Ramos (cell line): ENCODE data around the gene UBE2E1.
"Not testable (repeated sequence)": the region's sequence is repeated elsewhere in the genome, so short reads cannot be mapped to it uniquely, and the experiment has no call there.

Experiments used
- in situ Hi-C: fragments of 300-500 bp; cut with MboI; formaldehyde crosslinking; loops from one replicate; pipeline ENCODE4 v1.14.3; 2022; ENCODE audit warnings: low sequenced_read_pairs; ENCODE audit not compliant: unreplicated experiment

The UBE2E1 gene

DNA sequence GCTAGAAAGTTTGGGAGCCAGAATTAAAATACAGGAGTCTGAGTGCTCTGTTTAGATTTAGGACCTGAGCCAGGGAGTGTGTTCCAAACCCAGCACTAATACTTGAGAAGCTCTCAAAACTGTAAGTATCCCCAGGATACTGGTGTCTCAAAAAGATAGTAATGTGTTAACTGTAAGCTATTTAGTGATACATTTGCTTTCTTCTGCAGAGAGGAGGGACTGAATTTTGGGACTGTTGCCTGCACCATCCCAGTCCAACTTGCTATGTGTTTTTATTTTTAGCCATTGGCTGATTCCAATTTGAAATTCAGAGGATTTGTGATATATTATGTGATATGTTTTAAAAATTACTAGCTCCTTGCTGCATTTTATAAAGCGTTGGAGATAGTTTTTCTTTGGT lies 31.5 kb downstream of the UBE2E1 start:
- in situ Hi-C loops, result no loop called here

DNA sequence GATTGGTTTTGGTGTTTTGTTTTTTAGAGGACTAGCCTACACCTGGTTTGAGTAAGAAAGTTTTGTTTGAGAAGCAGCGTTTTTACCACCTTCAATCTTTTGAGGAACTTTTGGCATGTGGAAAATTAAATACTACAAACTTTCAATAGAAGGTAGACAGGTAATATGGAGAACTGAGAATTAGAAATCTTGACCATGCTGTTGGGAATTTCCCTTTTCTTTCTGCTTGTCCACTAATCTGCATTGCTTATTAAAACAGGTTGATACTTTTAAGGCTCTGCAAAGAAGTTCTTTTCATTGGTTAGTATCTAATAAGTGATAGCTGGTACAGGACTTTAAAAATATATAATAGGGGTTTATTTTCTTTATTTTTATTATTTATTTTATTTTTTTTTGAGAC lies 31.9 kb downstream of the UBE2E1 start:
- in situ Hi-C loops, result no loop called here

GRCh38 chr3:23840521-23840920 lies 34.8 kb downstream of the UBE2E1 start:
- in situ Hi-C loops, result no loop called here

DNA sequence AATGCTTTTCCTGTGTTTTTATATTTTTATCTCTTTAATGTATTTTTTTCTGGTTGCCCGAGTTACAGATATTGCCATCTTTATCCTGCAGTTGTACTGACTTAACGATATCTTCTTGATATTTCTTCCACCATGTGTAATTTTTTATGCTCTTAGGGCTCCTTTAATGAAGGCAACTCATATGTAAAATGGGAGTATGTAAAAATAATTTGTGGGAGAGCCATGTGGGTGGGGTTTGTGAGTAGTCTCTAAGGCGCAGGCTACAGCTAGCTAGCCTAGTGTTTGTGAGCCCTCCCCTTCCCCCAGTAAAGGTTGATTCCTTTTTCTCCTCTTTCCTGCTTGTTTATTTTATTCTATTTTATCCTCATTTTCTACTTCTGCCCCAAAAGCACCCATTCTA lies 38.1 kb downstream of the UBE2E1 start:
- in situ Hi-C loops, result no loop called here

DNA sequence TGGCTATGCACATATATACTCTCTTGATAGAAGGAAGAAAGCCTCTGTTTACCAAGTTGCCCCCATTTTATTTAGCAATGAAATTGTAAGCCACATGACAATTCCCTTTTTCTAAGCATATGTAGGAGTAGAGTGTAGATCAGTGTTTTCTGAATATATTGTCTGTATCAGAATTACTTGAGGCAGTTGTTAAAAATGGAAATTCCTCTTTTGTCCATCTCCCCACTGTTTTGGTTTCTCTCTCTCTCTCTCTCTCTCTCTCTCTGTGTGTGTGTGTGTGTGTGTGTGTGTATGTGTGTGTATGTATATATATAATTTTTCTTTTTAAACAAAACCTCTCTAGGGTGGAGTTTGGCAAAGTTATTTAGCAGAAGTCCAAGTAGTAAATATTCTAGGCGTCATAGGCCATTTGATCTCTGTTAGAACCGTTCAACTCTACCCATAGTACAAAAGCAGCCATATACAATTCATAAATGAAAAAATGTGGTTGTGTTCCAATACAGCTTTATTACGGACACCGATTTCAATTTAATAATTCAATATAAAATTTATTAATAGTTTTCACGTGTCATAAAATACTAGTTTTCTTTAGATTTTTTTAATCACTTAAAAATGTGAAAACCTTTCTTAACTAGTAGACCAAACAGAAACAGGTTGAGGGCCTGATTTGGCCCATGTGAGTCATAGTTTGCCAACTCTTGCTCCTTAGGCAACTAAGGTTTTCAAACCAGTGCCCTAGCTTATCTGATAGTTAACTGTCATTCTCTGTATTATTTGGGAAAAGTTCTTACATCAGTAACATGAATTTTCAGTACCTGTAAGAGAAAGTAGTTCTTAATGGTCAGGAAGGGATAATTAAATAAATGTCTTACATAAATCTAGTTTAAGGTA lies 39.8 kb downstream of the UBE2E1 start:
- in situ Hi-C loops, result no loop called here

DNA sequence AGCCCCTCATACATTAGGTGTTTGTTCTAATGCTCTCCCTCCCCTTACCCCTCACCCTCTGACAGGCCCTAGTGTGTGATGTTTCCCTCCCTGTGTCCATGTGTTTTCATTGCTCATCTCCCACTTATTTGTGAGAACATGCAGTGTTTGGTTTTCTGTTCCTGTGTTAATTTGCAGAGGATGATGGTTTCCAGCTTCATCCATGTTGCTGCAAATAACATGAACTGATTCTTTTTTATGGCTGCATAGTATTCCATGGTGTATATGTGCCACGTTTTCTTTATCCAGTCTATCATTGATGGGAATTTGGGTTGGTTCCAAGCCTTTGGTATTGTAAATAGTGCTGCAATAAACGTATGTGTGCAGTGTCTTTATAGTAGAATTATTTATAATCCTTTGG lies 43.7 kb downstream of the UBE2E1 start:
- in situ Hi-C loops, result not testable (repeated sequence)

GRCh38 chr3:23856286-23856685 lies 50.5 kb downstream of the UBE2E1 start:
- in situ Hi-C loops, result no loop called here

DNA sequence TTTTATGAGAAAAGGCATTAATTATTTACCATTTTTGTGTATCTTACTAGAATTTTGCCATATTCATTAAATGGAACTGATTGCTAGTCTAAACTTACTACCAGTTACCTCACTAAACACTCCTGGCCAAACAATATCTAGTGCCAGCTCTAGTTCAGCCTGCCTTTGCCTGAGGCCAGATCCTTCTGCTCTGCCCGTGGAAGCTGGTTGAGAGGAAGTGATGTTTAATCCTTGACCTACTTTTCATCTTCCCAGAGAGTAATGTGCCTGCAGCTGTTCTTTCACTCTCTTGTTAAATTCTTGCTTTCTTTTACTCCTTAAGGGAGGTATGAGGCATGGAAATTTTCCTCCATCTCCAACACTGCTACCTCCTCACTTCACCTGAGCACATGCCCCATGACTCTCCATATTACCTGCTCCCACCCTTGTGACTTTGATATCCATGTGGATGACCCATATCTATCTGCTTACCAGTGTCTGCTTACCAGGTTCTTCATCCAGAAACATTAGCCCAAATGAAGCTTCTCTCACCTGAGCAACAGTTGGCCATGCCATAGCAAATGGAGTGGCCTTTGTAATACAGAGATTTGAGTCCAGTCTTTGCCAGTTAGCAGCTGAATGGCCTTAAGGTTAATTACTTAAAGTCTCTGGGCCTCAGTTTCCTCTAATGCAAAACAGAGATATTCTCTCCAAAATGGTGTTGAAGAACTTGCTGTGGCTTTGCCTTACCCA lies 53.4 kb downstream of the UBE2E1 start:
- in situ Hi-C loops, result no loop called here

- in situ Hi-C loops, result no loop called here
These were observed 54.2 kb downstream of the UBE2E1 start for GRCh38 chr3:23859839-23860382.

DNA sequence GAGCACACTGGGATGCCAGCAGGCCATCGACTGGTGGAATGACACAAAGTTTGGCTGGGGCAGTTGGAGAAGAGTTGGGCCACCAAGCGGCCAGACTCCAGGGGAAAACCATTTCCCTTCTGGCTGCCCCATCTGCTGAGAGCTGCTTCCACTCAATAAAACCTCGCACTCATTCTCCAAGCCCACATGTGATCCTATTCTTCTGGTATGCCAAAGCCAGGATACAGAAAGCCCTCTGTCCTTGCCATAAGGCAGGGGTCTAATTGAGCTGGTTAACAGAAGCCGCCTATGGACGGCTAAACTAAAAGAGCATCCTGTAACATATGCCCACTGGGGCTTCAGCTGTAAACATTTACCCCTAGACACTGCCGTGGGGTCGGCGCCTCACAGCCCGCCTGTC lies 55.9 kb downstream of the UBE2E1 start:
- in situ Hi-C loops, result no loop called here

DNA sequence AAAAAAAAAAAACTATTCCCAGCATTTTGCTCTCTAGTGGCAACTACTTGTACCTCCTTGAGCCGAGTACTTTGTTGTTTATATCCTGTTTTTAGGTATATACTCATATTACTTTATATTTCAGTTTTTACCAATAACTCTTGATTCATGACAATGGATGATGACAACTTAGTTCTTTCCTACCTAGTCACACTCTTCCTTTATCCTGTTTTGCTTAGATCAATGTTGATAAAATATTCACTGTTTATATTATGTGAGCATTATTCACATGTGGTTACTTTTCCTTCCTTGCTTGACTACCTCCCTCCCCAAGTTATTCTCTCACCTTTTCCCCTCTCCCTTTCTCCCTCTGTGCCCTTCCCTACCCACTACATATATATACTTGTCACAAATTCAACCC lies 57.3 kb downstream of the UBE2E1 start:
- in situ Hi-C loops, result no loop called here

GRCh38 chr3:23864931-23865330 lies 59.2 kb downstream of the UBE2E1 start:
- in situ Hi-C loops, result no loop called here

- in situ Hi-C loops, result no loop called here
These were observed 60.0 kb downstream of the UBE2E1 start for GRCh38 chr3:23865595-23866396.

DNA sequence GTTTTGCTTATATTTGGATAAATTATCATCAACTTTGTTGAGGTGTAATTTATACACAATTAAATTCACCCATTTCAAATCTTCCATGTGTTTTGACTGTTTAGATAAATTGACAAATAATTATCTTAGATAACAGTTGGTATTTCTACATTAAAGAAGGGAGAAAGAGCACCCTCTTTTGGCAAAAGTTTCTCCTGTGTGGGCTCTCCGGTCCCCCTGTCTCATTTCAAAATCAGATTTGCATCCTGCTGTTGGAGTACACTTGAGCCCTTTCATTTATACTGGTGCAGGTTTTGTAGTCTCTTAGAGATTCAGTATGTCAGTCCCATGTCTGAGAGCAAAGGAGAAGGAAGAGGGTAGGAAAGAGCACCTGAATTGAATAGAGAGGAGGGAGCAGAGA lies 61.6 kb downstream of the UBE2E1 start:
- in situ Hi-C loops, result no loop called here

- in situ Hi-C loops, result no loop called here
These were observed 62.1 kb downstream of the UBE2E1 start for GRCh38 chr3:23867838-23868237.

GRCh38 chr3:23869977-23870662 lies 64.4 kb downstream of the UBE2E1 start:
- in situ Hi-C loops, result no loop called here

DNA sequence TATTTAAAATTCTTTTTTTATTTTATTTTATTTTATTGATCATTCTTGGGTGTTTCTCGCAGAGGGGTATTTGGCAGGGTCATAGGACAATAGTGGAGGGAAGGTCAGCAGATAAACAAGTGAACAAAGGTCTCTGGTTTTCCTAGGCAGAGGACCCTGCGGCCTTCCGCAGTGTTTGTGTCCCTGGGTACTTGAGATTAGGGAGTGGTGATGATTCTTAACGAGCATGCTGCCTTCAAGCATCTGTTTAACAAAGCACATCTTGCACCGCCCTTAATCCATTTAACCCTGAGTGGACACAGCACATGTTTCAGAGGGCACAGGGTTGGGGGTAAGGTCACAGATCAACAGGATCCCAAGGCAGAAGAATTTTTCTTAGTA lies 64.9 kb downstream of the UBE2E1 start:
- in situ Hi-C loops, result not testable (repeated sequence)

DNA sequence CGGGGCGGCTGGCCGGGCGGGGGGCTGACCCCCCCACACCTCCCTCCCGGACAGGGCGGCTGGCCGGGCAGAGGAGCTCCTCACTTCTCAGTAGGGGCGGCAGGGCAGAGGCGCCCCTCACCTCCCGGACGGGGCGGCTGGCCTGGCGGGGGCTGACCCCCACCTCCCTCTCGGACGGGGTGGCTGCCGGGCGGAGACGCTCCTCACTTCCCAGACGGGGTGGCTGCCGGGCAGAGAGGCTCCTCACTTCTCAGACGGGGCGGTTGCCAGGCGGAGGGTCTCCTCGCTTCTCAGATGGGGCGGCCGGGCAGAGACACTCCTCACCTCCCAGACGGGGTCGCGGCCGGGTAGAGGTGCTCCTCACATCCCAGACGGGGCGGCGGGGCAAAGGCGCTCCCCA lies 65.6 kb downstream of the UBE2E1 start:
- in situ Hi-C loops, result not testable (repeated sequence)

DNA sequence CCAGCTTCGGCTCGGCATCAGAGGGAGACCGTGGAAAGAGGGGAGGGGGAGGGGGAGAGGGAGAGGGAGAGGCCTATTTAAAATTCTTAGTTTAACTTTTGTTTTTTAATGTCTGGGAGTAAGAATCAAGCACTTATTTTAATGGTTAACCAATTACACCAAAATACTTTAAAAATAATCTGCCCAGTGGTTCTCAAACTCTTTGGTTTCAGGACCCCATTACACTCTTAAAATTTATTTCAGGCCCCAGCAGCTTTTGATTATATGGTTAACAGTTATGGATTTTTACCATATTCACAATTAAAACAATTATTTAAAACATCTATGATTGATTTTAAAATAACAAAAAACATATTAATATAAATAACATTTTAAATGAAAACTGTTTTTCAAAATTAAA lies 66.6 kb downstream of the UBE2E1 start:
- in situ Hi-C loops, result no loop called here

GRCh38 chr3:23873941-23874340 lies 68.2 kb downstream of the UBE2E1 start:
- in situ Hi-C loops, result no loop called here
